Pons (tissue), 1 donor: ENCODE results near the gene ARHGEF17.
"Not testable (repeated sequence)": the region's sequence is repeated elsewhere in the genome, so short reads cannot be mapped to it uniquely, and the experiment has no call there.

Experiments used
- DNase-seq: peaks from one replicate; pipeline ENCODE4 v3.0.0-alpha.2; 2016; ENCODE audit warnings: low spot score

ARHGEF17 gene

DNA sequence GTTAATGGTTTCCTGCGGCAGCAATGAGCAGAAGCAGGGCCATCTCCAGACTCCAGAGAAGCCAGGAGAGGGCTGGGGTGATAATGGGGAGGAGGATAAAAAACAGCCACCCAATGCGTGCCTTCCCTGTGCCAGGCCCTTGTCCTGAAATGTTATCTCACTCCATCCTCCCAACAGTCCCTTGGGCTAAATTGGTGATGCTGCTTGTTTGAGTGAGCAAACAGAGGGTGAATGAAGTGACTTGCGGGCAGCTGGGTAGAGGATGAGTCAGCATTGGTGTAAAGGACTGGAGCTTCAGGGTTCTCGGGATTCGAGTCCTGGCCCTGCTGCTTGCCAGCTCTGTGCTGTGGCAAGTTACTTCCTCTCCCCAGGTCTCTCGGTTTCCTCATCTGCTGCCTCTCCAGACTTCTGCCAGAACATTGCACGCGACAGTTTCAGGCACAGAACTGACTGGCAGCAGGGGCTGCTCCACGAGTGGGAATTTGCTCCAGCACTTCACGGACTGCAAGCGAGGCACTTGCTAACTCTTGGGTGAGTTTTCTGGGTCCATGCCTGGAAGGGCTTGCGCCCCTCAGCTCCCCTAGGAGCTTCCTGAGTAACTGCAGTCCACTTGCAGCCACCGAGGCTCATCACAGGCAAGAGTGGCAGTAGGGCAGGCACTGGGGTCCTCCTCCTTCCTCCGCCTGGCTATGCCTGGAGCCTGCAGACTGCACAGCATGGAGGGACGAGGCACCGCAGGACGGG lies 36.0 kb upstream of the ARHGEF17 start, which contains the start of gene P2RY6:
Gene P2RY6 (plus strand): TSS at position 403 of the 744 bp plus-strand sequence. CDS start 24,181 bp downstream, outside the sequence.
- DNase-seq = peak; percentile 49

GRCh38 chr11:73272680-73273038 lies 35.4 kb upstream of the ARHGEF17 start:
- no peak for DNase-seq

- DNase-seq = no peak
Measured at GRCh38 chr11:73273222-73273895, 34.7 kb upstream of the ARHGEF17 start.

- DNase-seq = not testable (repeated sequence)
Measured at GRCh38 chr11:73274191-73274590, 33.9 kb upstream of the ARHGEF17 start.

- no peak for DNase-seq
Measured at GRCh38 chr11:73274722-73275380, 33.2 kb upstream of the ARHGEF17 start.

DNA sequence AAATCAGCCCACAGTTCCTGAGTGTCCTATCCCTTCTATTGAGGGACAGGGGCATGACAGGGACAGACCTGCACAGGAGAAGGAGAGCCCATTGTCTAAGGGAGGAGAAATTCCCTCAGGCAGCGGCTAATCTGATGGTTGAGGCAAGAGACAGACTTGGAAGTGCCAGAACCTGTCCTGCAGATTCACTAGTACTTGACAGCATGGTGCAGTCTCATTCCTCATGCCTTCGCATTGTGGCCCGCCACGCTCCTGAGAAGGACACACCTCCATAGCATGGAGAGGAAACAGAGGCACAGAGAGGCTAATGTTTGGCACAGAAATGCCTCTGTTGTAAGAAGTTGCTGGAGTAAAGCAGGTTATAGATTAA lies 32.7 kb upstream of the ARHGEF17 start:
- DNase-seq = no peak

- DNase-seq = no peak
Measured at GRCh38 chr11:73277467-73277866, 30.6 kb upstream of the ARHGEF17 start.

- DNase-seq = peak; percentile 38
Measured at GRCh38 chr11:73280626-73281025, 27.4 kb upstream of the ARHGEF17 start.

- DNase-seq = no peak
Measured at GRCh38 chr11:73281201-73281741, 26.8 kb upstream of the ARHGEF17 start.

- no peak for DNase-seq
Measured at GRCh38 chr11:73281796-73282660, 26.0 kb upstream of the ARHGEF17 start.

DNA sequence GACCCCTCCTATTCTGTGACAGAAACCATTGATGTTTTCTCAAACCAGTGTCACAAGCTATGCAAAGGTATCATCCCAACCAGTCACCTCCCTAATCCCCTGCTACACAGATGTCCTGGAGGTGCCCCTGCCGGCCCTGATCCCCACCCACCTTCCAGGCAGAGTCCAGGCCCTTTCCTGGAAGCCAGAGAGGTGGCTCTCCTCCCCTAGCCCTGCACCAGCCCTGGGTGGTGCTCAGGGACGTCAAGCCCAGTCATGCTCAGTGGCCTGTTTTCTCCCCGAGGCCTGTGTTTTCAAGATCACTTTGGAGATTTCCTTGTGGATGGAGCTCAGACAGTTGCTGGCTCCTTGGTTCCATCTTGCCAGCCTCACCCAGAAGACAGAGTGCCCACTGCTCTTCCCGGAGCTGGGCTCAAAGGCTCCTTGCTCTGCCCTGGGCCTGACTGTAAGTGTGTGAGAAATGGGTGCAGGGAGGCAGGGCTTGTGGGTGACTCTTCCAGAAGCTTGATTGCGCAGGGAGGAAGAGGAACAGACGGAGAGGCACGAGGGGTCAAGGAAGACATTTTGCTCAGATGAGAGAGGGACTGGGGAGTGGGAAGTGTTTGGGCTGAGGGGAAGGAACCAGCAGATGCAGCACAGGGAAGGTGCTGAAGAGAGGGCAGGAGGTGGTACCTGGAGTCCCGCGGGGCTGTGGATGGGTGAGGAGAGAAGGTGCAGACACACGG lies 24.6 kb upstream of the ARHGEF17 start:
- DNase-seq = no peak

DNA sequence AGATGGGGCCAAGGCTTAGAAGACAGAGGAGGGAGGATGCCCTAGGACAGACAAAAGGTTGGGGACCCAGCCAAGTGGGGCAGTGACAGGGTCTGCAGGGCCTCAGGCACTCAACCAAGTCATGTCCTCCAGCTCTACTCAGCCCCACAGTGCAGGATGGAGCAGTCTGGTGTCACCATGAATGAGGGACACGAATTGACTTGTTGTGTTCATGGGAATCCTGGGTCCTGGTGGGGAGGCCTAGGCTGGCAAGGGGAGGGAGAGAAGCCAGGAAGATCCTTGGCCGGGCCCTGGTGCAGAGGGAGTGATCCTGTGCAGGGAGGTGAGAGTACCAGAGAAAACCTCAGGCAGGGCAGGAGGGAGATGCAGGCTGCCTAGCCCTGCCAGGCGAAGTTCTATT lies 24.0 kb upstream of the ARHGEF17 start:
- no peak for DNase-seq

DNA sequence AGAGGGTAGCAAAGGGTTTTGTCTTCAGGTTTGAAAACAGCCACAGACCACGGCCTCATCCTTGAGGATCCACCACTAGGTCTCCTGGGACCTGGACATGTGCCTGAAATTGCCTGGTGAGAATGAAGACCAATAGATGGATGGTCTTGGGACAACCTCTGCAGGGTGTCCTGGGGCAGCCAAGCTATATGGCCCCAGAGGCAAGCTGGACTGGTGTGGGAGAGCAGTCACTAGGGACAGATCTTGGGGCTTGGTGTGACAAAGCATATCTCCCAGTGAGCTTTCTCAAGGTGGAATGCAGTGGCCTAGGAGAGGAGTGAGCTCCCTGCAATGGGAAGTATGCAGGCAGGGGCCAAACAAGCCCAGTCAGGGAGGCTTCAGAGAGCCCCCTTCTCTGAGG lies 22.4 kb upstream of the ARHGEF17 start:
- no peak for DNase-seq

DNA sequence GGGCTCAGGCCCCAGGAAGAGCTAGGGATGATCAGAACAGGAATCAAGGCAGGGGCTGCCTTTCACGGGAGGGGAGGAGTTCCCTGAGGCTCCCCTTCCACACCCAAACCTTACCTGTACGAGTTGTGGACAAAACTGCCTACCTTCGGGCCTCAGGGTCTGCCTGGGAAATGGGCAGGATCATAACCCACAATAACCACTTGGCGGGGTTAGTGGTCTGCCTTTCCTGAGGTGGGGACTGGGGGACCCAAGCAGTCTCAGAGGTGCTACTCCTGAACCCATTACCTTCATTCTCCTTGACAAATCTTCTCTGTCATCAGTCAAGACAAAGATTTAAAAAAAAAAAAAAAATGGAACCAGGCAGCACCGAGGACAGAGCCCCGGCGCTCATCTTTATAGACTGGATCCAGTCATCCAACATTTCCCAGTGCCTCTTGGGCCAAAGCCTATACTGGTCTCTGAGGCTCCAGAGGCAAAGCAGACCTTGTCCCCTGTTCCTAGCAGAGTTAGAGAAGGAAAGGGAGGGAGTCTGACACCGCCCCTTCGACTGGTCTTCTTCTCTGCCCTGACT lies 21.8 kb upstream of the ARHGEF17 start:
- DNase-seq = no peak

GRCh38 chr11:73287400-73288101 lies 20.5 kb upstream of the ARHGEF17 start:
- no peak for DNase-seq

- DNase-seq = peak; percentile 75
Measured at GRCh38 chr11:73288192-73288872, 19.7 kb upstream of the ARHGEF17 start.

DNA sequence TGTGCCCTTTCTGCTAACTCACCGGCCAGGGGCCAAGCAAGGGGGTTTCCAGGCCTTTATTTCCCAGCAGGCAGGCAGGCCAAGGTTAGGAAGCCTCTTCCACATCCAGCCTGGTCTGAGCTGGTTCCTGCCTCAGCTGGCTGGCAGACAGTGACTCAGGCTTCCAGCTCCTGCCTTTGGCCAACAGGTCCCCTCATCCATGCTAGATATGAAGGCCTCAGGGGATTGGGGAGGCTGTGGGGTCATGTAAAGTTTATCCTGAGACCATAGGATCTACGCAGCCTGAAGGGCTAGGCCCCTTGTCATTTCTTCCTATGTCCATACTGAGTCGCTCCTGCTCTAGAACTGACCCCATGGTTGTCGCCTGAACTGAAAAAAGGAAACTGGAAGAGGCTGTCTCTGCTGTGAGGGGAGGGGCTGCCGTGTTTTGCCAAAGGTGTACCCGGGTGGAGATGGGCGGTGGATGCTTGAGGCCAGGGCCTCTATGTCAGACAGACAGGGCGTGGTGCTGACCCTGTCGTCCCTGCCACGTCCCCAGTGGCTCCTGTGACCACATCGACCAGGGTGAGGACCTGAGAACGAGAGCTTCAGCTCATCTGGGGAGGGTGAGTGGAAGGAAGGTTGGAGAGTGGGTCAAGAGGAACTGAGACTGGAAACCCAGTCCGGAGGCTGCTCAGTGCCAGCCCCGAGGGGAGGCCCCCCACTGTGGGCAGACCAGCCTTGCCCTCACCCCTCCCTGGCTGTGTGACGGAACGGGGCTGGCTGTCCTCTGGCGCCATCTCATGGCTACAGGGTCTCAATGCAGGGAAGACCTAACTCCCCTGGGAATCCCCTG lies 19.0 kb upstream of the ARHGEF17 start:
- DNase-seq = peak; percentile 71

DNA sequence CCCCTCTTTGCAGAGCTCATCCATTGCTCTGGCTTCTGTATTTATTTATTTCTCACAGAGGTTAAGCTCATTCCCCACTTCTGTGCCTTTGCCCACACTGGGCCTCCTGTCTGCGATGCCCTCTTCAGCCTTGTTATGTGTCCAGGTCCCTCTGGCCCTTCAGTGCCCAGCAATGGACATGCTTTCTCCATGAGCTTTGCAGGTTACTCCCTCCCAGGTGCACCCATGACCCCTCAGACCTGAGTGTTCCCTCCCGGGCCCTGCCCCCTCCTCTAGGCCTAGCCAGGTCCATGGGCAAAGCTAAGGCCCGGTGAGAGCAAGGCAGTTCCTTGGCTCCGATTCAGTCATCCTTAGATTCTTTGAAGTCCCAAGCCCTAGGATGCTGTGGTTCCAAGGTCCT lies 17.5 kb upstream of the ARHGEF17 start:
- DNase-seq = no peak

GRCh38 chr11:73291196-73291595 lies 16.9 kb upstream of the ARHGEF17 start:
- no peak for DNase-seq
